Gastrocnemius medialis (tissue), 4 donors: ENCODE results near the gene PRDM16. TPM values are rescaled to one million over a fixed set of nuclear protein-coding genes. Genes with fewer than 3 reads are reported as not detected.

ENCODE experiments used
- ATAC-seq, 2 donors: fragments of 150-250 bp; one replicate each; pipeline ENCODE4 v1.9.1; 2016
- DNase-seq, 2 donors: peaks; one replicate each; pipeline ENCODE4 v3.0.0-alpha.2; 2019
- H3K27ac ChIP-seq, 4 donors: fragments of 200-600 bp; sonication (generic); 1 replicate in 1 of 4; 2 replicates in 3 of 4; pipeline ENCODE4 v1.5.1; 2016 to 2018; ENCODE audit warnings: mild to moderate bottlenecking in 2 of 4, moderate library complexity in 1 of 4
- H3K27me3 ChIP-seq, 3 donors: fragments of 200-600 bp; sonication (generic) in 2 of 3; 1 replicate in 1 of 3; 2 replicates in 2 of 3; pipeline versions ENCODE4 v1.5.1 to v1.6.0; 2016 to 2019; ENCODE audit warnings: mild to moderate bottlenecking in 1 of 3, moderate library complexity in 1 of 3
- H3K36me3 ChIP-seq, 2 donors: fragments of 200-600 bp; sonication (generic) in 1 of 2; one replicate each; pipeline ENCODE4 v1.5.1; 2017 to 2018
- H3K4me1 ChIP-seq, 2 donors: fragments of 200-600 bp; sonication (generic) in 1 of 2; one replicate each; pipeline ENCODE4 v1.5.1; 2016 to 2017; ENCODE audit warnings: mild to moderate bottlenecking in 2 of 2
- H3K4me3 ChIP-seq, 4 donors: fragments of 200-600 bp; sonication (generic) in 3 of 4; 1 replicate in 1 of 4; 2 replicates in 3 of 4; pipeline ENCODE4 v1.5.1; 2016 to 2019; ENCODE audit warnings: mild to moderate bottlenecking in 2 of 4
- H3K9me3 ChIP-seq, 3 donors: fragments of 200-600 bp; sonication (generic) in 2 of 3; 1 replicate in 1 of 3; 2 replicates in 2 of 3; pipeline ENCODE4 v1.5.1; 2016 to 2019
- POLR2A ChIP-seq, 2 donors: fragments of 450-650 bp; IDR thresholded peaks; one replicate each; pipeline ENCODE4 v1.6.1; 2017; ENCODE audit warnings: antibody characterized with exemption in 2 of 2, mild to moderate bottlenecking in 2 of 2, moderate library complexity in 2 of 2
- in situ Hi-C, 4 donors: fragments of 200-750 bp; cut with MboI; loops; one replicate each; pipeline versions ENCODE4 v1.15.0 to v1.8.0; 2017; ENCODE audit warnings: low sequenced_read_pairs in 4 of 4
- intact Hi-C: fragments of 100-400 bp; cut with DNase I; formaldehyde crosslinking; loops from one replicate; pipeline ENCODE4 v1.15.1; 2023; ENCODE audit warnings: low total_unique reads
- total RNA-seq, 4 donors: library from RNA; depleted of rRNA; stranded (reverse); fragments of >200 nt; gene quantifications; one replicate each; pipeline versions ENCODE4 v1.1.0 to v1.2.3, GENCODE V29; 2016
- TF ChIP-seq, protein P1 (sequence below), 5 experiments: fragments of 450-650 bp in 3 of 5; fragments of 200-600 bp in 2 of 5; sonication (generic) in 2 of 5; IDR thresholded peaks in 4 of 5; conservative IDR thresholded peaks in 1 of 5; 1 replicate in 4 of 5; 2 replicates in 1 of 5; pipeline ENCODE4 v1.5.1; 2016 to 2019; ENCODE audit warnings: antibody characterized with exemption in 5 of 5, mild to moderate bottlenecking in 3 of 5, moderate library complexity in 3 of 5

The PRDM16 gene
- total RNA-seq, 4 donors from 2014 or later, result 0.03 to 0.19 (median 0.17) TPM

DNA sequence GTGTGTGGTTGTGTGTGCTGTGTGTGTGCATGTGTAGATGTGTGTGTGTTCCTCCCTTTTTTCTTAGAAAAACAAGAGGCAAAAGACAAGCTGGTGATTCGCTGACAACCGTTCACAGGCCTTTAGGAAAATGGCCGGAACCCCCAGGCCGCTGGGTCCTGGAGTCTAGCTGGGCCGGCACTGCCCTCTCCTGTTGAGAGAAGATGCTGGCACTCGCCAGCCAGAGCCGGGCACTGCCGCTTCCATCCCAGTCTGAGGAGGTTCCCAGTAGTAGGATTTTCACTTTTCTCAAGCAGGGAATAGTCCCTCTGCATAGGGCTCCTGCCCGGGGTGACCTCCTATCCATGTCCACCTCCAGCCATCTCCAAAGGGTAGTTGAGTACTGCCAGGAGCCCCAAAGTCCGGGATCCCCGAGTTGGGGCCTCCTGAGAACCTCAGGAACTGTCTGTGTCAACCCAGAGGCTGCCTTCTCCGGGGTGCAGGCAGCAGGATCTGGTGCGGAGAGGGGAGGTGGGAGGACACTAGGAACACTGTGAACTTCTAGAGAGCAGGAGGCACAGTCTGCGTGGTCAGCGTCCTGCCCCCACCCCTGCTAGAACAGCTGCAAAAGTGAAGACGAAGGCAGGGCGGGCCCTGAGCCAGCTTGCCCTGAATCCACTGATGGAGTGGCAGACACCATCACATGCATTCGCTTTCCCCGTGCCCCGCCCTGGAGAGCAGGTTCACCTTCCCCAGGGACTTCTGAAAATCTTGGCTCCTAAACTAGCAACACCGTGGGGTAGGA is 341.3 kb downstream of the PRDM16 start:
- intact Hi-C loops, result no loop called here
- in situ Hi-C loops, result loop anchor here in 2 of 4 donors (25.0 kb wide), 1 partner anchor 398 kb away; the partner anchor contains the start of gene ACTRT2 (in 2 of the 2)
- no peak for ATAC-seq
- H3K9me3 ChIP-seq, result no peaks in the 10 kb centered on the region
- H3K36me3 ChIP-seq, result no peaks in the 10 kb centered on the region
- no peak for DNase-seq
- H3K27me3 ChIP-seq, result peaks cover 3 to 13% (median 5%) of the 10 kb centered on the region in 3 donors
- no peak overlapping the region for H3K4me3 ChIP-seq
- no peak overlapping the region for H3K27ac ChIP-seq
- TF ChIP-seq, protein P1, sequence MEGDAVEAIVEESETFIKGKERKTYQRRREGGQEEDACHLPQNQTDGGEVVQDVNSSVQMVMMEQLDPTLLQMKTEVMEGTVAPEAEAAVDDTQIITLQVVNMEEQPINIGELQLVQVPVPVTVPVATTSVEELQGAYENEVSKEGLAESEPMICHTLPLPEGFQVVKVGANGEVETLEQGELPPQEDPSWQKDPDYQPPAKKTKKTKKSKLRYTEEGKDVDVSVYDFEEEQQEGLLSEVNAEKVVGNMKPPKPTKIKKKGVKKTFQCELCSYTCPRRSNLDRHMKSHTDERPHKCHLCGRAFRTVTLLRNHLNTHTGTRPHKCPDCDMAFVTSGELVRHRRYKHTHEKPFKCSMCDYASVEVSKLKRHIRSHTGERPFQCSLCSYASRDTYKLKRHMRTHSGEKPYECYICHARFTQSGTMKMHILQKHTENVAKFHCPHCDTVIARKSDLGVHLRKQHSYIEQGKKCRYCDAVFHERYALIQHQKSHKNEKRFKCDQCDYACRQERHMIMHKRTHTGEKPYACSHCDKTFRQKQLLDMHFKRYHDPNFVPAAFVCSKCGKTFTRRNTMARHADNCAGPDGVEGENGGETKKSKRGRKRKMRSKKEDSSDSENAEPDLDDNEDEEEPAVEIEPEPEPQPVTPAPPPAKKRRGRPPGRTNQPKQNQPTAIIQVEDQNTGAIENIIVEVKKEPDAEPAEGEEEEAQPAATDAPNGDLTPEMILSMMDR (IDR thresholded peaks at IDR 0.05 in 4 of 5, conservative IDR thresholded peaks at IDR 0.05 in 1 of 5), result peak; percentile 18 to 56 (median 51)
- TF ChIP-seq POLR2A (IDR thresholded peaks at IDR 0.05), result no peak
- no peaks in the 10 kb centered on the region for H3K4me1 ChIP-seq

DNA sequence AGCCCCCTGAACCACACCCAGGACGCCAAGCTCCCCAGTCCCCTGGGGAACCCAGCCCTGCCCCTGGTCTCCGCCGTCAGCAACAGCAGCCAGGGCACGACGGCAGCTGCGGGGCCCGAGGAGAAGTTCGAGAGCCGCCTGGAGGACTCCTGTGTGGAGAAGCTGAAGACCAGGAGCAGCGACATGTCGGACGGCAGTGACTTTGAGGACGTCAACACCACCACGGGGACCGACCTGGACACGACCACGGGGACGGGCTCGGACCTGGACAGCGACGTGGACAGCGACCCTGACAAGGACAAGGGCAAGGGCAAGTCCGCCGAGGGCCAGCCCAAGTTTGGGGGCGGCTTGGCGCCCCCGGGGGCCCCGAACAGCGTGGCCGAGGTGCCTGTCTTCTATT is 342.8 kb downstream of the PRDM16 start:
- TF ChIP-seq POLR2A (IDR thresholded peaks at IDR 0.05), result no peak
- TF ChIP-seq, protein P1 (IDR thresholded peaks at IDR 0.05 in 4 of 5, conservative IDR thresholded peaks at IDR 0.05 in 1 of 5), result no peak
- Histone ChIP-seq H3K36me3 (no peaks in the 10 kb centered on the region), H3K4me1 (no peaks in the 10 kb centered on the region), H3K27ac (no peak overlapping the region), H3K9me3 (no peaks in the 10 kb centered on the region), H3K4me3 (no peak overlapping the region), H3K27me3 (peaks cover 5 to 13% (median 11%) of the 10 kb centered on the region in 3 donors)
- in situ Hi-C loops (loop anchor here in 2 of 4 donors (25.0 kb wide), 1 partner anchor 400 kb away; the partner anchor contains the start of gene ACTRT2 (in 2 of the 2)), intact Hi-C loops (no loop called here)
- ATAC-seq, result no peak
- no peak for DNase-seq

DNA sequence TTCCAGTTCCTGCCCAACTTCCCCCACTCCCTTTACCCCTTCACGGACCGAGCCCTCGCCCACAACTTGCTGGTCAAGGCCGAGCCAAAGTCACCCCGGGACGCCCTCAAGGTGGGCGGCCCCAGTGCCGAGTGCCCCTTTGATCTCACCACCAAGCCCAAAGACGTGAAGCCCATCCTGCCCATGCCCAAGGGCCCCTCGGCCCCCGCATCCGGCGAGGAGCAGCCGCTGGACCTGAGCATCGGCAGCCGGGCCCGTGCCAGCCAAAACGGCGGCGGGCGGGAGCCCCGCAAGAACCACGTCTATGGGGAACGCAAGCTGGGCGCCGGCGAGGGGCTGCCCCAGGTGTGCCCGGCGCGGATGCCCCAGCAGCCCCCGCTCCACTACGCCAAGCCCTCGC is 343.4 kb downstream of the PRDM16 start:
- in situ Hi-C loops, result loop anchor here in 2 of 4 donors (25.0 kb wide), 1 partner anchor 400 kb away; the partner anchor contains the start of gene ACTRT2 (in 2 of the 2)
- Histone ChIP-seq H3K4me3 (no peak overlapping the region), H3K36me3 (no peaks in the 10 kb centered on the region), H3K27ac (no peak overlapping the region), H3K9me3 (no peaks in the 10 kb centered on the region), H3K4me1 (no peaks in the 10 kb centered on the region), H3K27me3 (peaks cover 5 to 16% (median 8%) of the 10 kb centered on the region in 3 donors)
- intact Hi-C loops, result no loop called here
- DNase-seq, result no peak
- ATAC-seq, result no peak
- TF ChIP-seq, protein P1 (IDR thresholded peaks at IDR 0.05 in 4 of 5, conservative IDR thresholded peaks at IDR 0.05 in 1 of 5), result no peak
- no peak for TF ChIP-seq POLR2A (IDR thresholded peaks at IDR 0.05)

- TF ChIP-seq POLR2A (IDR thresholded peaks at IDR 0.05), result no peak
- TF ChIP-seq, protein P1 (IDR thresholded peaks at IDR 0.05 in 4 of 5, conservative IDR thresholded peaks at IDR 0.05 in 1 of 5), result no peak
- Histone ChIP-seq H3K4me1 (no peaks in the 10 kb centered on the region), H3K9me3 (no peaks in the 10 kb centered on the region), H3K27me3 (peaks cover 13 to 17% (median 13%) of the 10 kb centered on the region in 3 donors), H3K4me3 (no peak overlapping the region), H3K27ac (peak overlapping the region in 2 of 4 donors; percentile 68 to 71), H3K36me3 (no peaks in the 10 kb centered on the region)
- intact Hi-C loops, result no loop called here
- in situ Hi-C loops, result loop anchor here in 2 of 4 donors (25.0 kb wide), 1 partner anchor 402 kb away; the partner anchor contains the start of gene ACTRT2 (in 2 of the 2)
- DNase-seq (no peak), ATAC-seq (no peak)
These were observed 345.1 kb downstream of the PRDM16 start for GRCh38 chr1:3413975-3414710.
